GM10266 (cell line): Measurements from ENCODE around the gene BRAF.
A peak's percentile ranks its signal among the peaks of the same experiment; 100 is the strongest.

Source experiments
- DNase-seq: peaks from one replicate; pipeline ENCODE4 v3.0.0; 2012; ENCODE audit errors: extremely low spot score
- CTCF ChIP-seq: IDR thresholded peaks from 2 replicates; pipeline ENCODE4 v1.5.1; 2012; ENCODE audit warnings: mild to moderate bottlenecking, low read depth; ENCODE audit not compliant: control insufficient read depth, insufficient read depth; ENCODE audit errors: missing control alignments

The BRAF gene

GRCh38 chr7:140734096-140734495 is 190.6 kb downstream of the BRAF start:
- TF ChIP-seq CTCF, result no peak
- no peak for DNase-seq

- no peak for TF ChIP-seq CTCF
- DNase-seq, result no peak
These were observed 192.3 kb downstream of the BRAF start for GRCh38 chr7:140732416-140732815.

GRCh38 chr7:140726281-140726680 is 198.4 kb downstream of the BRAF start:
- peak; percentile 40 for TF ChIP-seq CTCF
- DNase-seq, result no peak

- TF ChIP-seq CTCF, result no peak
- DNase-seq, result no peak
These were observed 200.0 kb downstream of the BRAF start for GRCh38 chr7:140724706-140725105.

GRCh38 chr7:140723574-140723973 is 201.2 kb downstream of the BRAF start:
- no peak for DNase-seq
- TF ChIP-seq CTCF, result no peak

GRCh38 chr7:140723006-140723405 is 201.7 kb downstream of the BRAF start:
- TF ChIP-seq CTCF, result no peak
- no peak for DNase-seq

GRCh38 chr7:140722254-140722653 is 202.5 kb downstream of the BRAF start:
- no peak for TF ChIP-seq CTCF
- no peak for DNase-seq

GRCh38 chr7:140719721-140720120 is 205.0 kb downstream of the BRAF start:
- no peak for DNase-seq

More at GRCh38 chr7:140719721-140720120, 205.0 kb downstream of the BRAF start:
- no peak for TF ChIP-seq CTCF
